NCI-H748 treated with DMSO at 0.1 percent for 48 hours (cell line): Measurements from ENCODE around the gene ADSS1.

Source experiments
- DNase-seq: peaks from one replicate; lab custom pipeline; 2025; lab: John Stamatoyannopoulos, UW

Gene ADSS1

GRCh38 chr14:104723651-104724406, at the start of gene ADSS1:
Gene ADSS1, plus strand, starts transcription at chr14:104724229. Its CDS starts 42 bp downstream, at chr14:104724271.
- DNase-seq, result peak; percentile 49

- DNase-seq, result no peak
These were observed 48.6 kb upstream of the ADSS1 start for GRCh38 chr14:104675447-104675846.

- DNase-seq, result no peak
These were observed 47.8 kb upstream of the ADSS1 start for GRCh38 chr14:104676130-104676693.

- no peak for DNase-seq
These were observed 47.1 kb upstream of the ADSS1 start for GRCh38 chr14:104676694-104677511.

GRCh38 chr14:104677512-104678332, 46.3 kb upstream of the ADSS1 start:
- DNase-seq, result no peak

GRCh38 chr14:104678346-104678745, 45.7 kb upstream of the ADSS1 start:
- DNase-seq, result no peak

- no peak for DNase-seq
These were observed 44.9 kb upstream of the ADSS1 start for GRCh38 chr14:104678901-104679705.

GRCh38 chr14:104680056-104680805, 43.8 kb upstream of the ADSS1 start:
- no peak for DNase-seq

GRCh38 chr14:104680806-104681688, 43.0 kb upstream of the ADSS1 start:
- DNase-seq, result no peak

GRCh38 chr14:104681689-104682074, 42.3 kb upstream of the ADSS1 start:
- DNase-seq, result no peak

- DNase-seq, result no peak
These were observed 41.9 kb upstream of the ADSS1 start for GRCh38 chr14:104682107-104682593.

- DNase-seq, result no peak
These were observed 40.2 kb upstream of the ADSS1 start for GRCh38 chr14:104683653-104684448.

- DNase-seq, result no peak
These were observed 39.6 kb upstream of the ADSS1 start for GRCh38 chr14:104684449-104684821.

GRCh38 chr14:104685216-104685997, 38.6 kb upstream of the ADSS1 start:
- no peak for DNase-seq

GRCh38 chr14:104685998-104686610, 37.9 kb upstream of the ADSS1 start:
- no peak for DNase-seq

- DNase-seq, result no peak
These were observed 37.2 kb upstream of the ADSS1 start for GRCh38 chr14:104686624-104687517.
